ENCODE results near the gene IFNLR1. TPM values are rescaled to one million over a fixed set of nuclear protein-coding genes. Genes with fewer than 3 reads are reported as not detected.

IFNLR1 gene
- total RNA-seq, 4 donors from 2014 or later, result 0.93 to 2.8 (median 1.2) TPM

GRCh38 chr1:24182061-24182460, 5.0 kb downstream of the IFNLR1 start:
- H3K4me3 ChIP-seq, result no peak overlapping the region
- TF ChIP-seq, protein P1, sequence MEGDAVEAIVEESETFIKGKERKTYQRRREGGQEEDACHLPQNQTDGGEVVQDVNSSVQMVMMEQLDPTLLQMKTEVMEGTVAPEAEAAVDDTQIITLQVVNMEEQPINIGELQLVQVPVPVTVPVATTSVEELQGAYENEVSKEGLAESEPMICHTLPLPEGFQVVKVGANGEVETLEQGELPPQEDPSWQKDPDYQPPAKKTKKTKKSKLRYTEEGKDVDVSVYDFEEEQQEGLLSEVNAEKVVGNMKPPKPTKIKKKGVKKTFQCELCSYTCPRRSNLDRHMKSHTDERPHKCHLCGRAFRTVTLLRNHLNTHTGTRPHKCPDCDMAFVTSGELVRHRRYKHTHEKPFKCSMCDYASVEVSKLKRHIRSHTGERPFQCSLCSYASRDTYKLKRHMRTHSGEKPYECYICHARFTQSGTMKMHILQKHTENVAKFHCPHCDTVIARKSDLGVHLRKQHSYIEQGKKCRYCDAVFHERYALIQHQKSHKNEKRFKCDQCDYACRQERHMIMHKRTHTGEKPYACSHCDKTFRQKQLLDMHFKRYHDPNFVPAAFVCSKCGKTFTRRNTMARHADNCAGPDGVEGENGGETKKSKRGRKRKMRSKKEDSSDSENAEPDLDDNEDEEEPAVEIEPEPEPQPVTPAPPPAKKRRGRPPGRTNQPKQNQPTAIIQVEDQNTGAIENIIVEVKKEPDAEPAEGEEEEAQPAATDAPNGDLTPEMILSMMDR (IDR thresholded peaks at IDR 0.05), result no peak
- TF ChIP-seq EP300 (IDR thresholded peaks at IDR 0.05) (no peak), POLR2A (IDR thresholded peaks at IDR 0.05) (no peak), POLR2AphosphoS5 (IDR thresholded peaks at IDR 0.05) (no peak)
- H3K27ac ChIP-seq, result no peak overlapping the region
- no peaks in the 10 kb centered on the region for H3K9me3 ChIP-seq
- peaks cover 0 to 6% (median 0%) of the 10 kb centered on the region in 3 donors for H3K4me1 ChIP-seq
- H3K27me3 ChIP-seq, result peaks cover 2% of the 10 kb centered on the region
- H3K36me3 ChIP-seq, result no peaks in the 10 kb centered on the region
- 68 to 91% methylated on average over 4 to 6 of the region's 6 CpGs for WGBS, 2 donors (ENCODE audit: low coverage in 1 of 2)
- no peak for ATAC-seq

- ATAC-seq, result no peak
- no peak overlapping the region for H3K27ac ChIP-seq
- 60 to 80% methylated on average over 1 of the region's 5 CpGs for WGBS, 2 donors (ENCODE audit: low coverage in 1 of 2)
Measured at GRCh38 chr1:24181619-24182018, 5.5 kb downstream of the IFNLR1 start.

GRCh38 chr1:24180676-24181075, 6.4 kb downstream of the IFNLR1 start:
- ATAC-seq, result no peak
- H3K9me3 ChIP-seq, result no peaks in the 10 kb centered on the region
- H3K27me3 ChIP-seq, result no peaks in the 10 kb centered on the region
- WGBS, 2 donors (ENCODE audit: low coverage in 1 of 2), result no CpG with 5 or more reads among the region's 6 CpGs
- no peak overlapping the region for H3K27ac ChIP-seq
- TF ChIP-seq, protein P1 (IDR thresholded peaks at IDR 0.05), result no peak
- no peak for TF ChIP-seq EP300 (IDR thresholded peaks at IDR 0.05)
- no peaks in the 10 kb centered on the region for H3K36me3 ChIP-seq
- no peak overlapping the region for H3K4me3 ChIP-seq
- no peaks in the 10 kb centered on the region for H3K4me1 ChIP-seq

More at GRCh38 chr1:24181619-24182018, 5.5 kb downstream of the IFNLR1 start:
- Histone ChIP-seq H3K4me3 (no peak overlapping the region), H3K4me1 (peaks cover 0 to 1% (median 0%) of the 10 kb centered on the region in 3 donors), H3K36me3 (no peaks in the 10 kb centered on the region), H3K27me3 (no peaks in the 10 kb centered on the region), H3K9me3 (no peaks in the 10 kb centered on the region)
- TF ChIP-seq POLR2AphosphoS5 (IDR thresholded peaks at IDR 0.05), result no peak
- TF ChIP-seq, protein P1 (IDR thresholded peaks at IDR 0.05), result no peak
- TF ChIP-seq POLR2A (IDR thresholded peaks at IDR 0.05), result no peak
- TF ChIP-seq EP300 (IDR thresholded peaks at IDR 0.05), result no peak

DNA sequence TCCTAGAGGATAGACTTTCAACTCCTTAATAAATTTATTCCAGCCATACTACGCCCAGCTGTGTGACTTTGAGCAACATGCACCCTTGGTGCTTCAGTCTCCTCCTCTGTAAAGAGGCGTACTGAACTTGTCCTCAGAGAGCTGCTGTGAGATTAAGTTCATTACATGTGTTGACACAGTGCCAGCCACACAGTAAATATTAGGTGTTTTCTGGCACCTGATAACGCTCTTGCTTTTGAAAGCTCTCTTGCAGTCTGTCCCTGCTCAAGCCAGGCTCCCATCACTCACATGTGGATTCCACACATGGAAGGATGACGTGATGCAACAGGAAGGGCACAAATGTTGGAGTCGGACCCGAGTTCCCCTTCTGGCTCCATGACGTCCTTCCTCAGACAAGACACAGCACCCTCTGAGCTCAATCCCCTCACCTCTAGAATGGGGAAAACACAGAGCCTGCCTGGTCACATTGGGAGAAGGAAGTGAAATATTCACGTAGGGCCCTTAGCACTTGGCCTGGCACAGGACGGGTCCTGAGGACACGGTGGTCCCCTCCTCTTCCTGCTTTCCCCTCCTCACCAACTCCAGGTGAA, 7.7 kb downstream of the IFNLR1 start:
- WGBS, 2 donors (ENCODE audit: low coverage in 1 of 2), result 64 to 83% methylated on average over 3 to 6 of the region's 10 CpGs
- H3K4me1 ChIP-seq, result no peaks in the 10 kb centered on the region
- ATAC-seq, result no peak
- TF ChIP-seq, protein P1 (IDR thresholded peaks at IDR 0.05), result no peak
- no peak for TF ChIP-seq POLR2AphosphoS5 (IDR thresholded peaks at IDR 0.05)
- no peak for TF ChIP-seq POLR2A (IDR thresholded peaks at IDR 0.05)
- no peak for TF ChIP-seq EP300 (IDR thresholded peaks at IDR 0.05)
- H3K4me3 ChIP-seq, result no peak overlapping the region
- no peaks in the 10 kb centered on the region for H3K27me3 ChIP-seq
- peaks cover 0 to under 1% (median 0%) of the 10 kb centered on the region in 3 donors for H3K9me3 ChIP-seq
- no peaks in the 10 kb centered on the region for H3K36me3 ChIP-seq
- no peak overlapping the region for H3K27ac ChIP-seq

- H3K9me3 ChIP-seq, result peaks cover 0 to 7% (median 0%) of the 10 kb centered on the region in 3 donors
- H3K27ac ChIP-seq, result no peak overlapping the region
- H3K36me3 ChIP-seq, result no peaks in the 10 kb centered on the region
- 85 to 94% methylated on average over 2 to 3 of the region's 3 CpGs for WGBS, 2 donors (ENCODE audit: low coverage in 1 of 2)
- ATAC-seq, result no peak
- no peaks in the 10 kb centered on the region for H3K4me1 ChIP-seq
- H3K27me3 ChIP-seq, result no peaks in the 10 kb centered on the region
- H3K4me3 ChIP-seq, result no peak overlapping the region
- TF ChIP-seq EP300 (IDR thresholded peaks at IDR 0.05) (no peak), POLR2A (IDR thresholded peaks at IDR 0.05) (no peak), POLR2AphosphoS5 (IDR thresholded peaks at IDR 0.05) (no peak)
- TF ChIP-seq, protein P1 (IDR thresholded peaks at IDR 0.05), result no peak
Measured at GRCh38 chr1:24178407-24178806, 8.7 kb downstream of the IFNLR1 start.
